Vagina (tissue), 2 donors: ENCODE data around the gene CR1L. TPM values are rescaled to one million over a fixed set of nuclear protein-coding genes. Genes with fewer than 3 reads are reported as not detected.
"Not testable (repeated sequence)": the region's sequence is repeated elsewhere in the genome, so short reads cannot be mapped to it uniquely, and the experiment has no call there.

Experiments used
- DNase-seq, 2 donors: peaks; one replicate each; pipeline ENCODE4 v3.0.0-alpha.2; 2017; ENCODE audit errors: extremely low spot score in 2 of 2
- H3K27ac ChIP-seq: fragments of 200-600 bp; sonication (generic); one replicate; pipeline ENCODE4 v1.5.1; 2019
- H3K27me3 ChIP-seq: fragments of 200-600 bp; sonication (generic); one replicate; pipeline ENCODE4 v1.5.1; 2019
- H3K36me3 ChIP-seq, 2 donors: fragments of 200-600 bp; sonication (generic); one replicate each; pipeline ENCODE4 v1.5.1; 2017 to 2019
- H3K4me1 ChIP-seq: fragments of 200-600 bp; sonication (generic); one replicate; pipeline ENCODE4 v1.5.1; 2019
- H3K4me3 ChIP-seq, 2 donors: fragments of 200-600 bp; sonication (generic); 1 replicate in 1 of 2; 2 replicates in 1 of 2; pipeline ENCODE4 v1.5.1; 2016 to 2019
- H3K9me3 ChIP-seq: fragments of 200-600 bp; sonication (generic); one replicate; pipeline ENCODE4 v1.5.1; 2019
- CTCF ChIP-seq, 3 experiments: fragments of 450-650 bp in 2 of 3; fragments of 200-600 bp in 1 of 3; sonication (generic) in 1 of 3; IDR thresholded peaks; one replicate each; pipeline ENCODE4 v1.5.1; 2017 to 2019; ENCODE audit warnings: antibody characterized with exemption in 3 of 3, mild to moderate bottlenecking in 2 of 3, moderate library complexity in 2 of 3
- POLR2A ChIP-seq, 2 donors: fragments of 450-650 bp; IDR thresholded peaks; one replicate each; pipeline ENCODE4 v1.6.1; 2017; ENCODE audit warnings: antibody characterized with exemption in 2 of 2, mild to moderate bottlenecking in 2 of 2, moderate library complexity in 2 of 2
- POLR2AphosphoS5 ChIP-seq, 2 donors: sonication (generic); formaldehyde crosslinking; IDR thresholded peaks; one replicate each; pipeline ENCODE4 v1.9.0; 2017; ENCODE audit warnings: antibody characterized with exemption in 2 of 2, mild to moderate bottlenecking in 2 of 2, low read depth in 1 of 2; ENCODE audit not compliant: insufficient read depth in 1 of 2
- intact Hi-C: fragments of 100-400 bp; cut with DNase I; formaldehyde crosslinking; loops from one replicate; pipeline ENCODE4 v1.15.1; 2023
- total RNA-seq: library from RNA; depleted of rRNA; stranded (reverse); fragments of >200 nt; gene quantifications from one replicate; pipeline ENCODE4 v1.2.3, GENCODE V29; 2016

CR1L gene
- total RNA-seq, 1 donor from 2014 or later: not detected

GRCh38 chr1:207702317-207702716 is 57.4 kb downstream of the CR1L start:
- no peak for DNase-seq
- no peaks in the 10 kb centered on the region for H3K9me3 ChIP-seq
- no peaks in the 10 kb centered on the region for H3K36me3 ChIP-seq
- H3K27me3 ChIP-seq: no peaks in the 10 kb centered on the region
- H3K4me1 ChIP-seq: no peaks in the 10 kb centered on the region
- H3K4me3 ChIP-seq: no peak overlapping the region
- H3K27ac ChIP-seq: no peak overlapping the region
- intact Hi-C loops: no loop called here
- TF ChIP-seq CTCF (IDR thresholded peaks at IDR 0.05): no peak
- TF ChIP-seq POLR2A (IDR thresholded peaks at IDR 0.05): no peak
- TF ChIP-seq POLR2AphosphoS5 (IDR thresholded peaks at IDR 0.05; ENCODE audit: insufficient read depth in 1 of 2, low read depth in 1 of 2): no peak

- Histone ChIP-seq H3K4me3 (no peak overlapping the region), H3K36me3 (no peaks in the 10 kb centered on the region), H3K27ac (no peak overlapping the region), H3K27me3 (no peaks in the 10 kb centered on the region), H3K4me1 (no peaks in the 10 kb centered on the region), H3K9me3 (no peaks in the 10 kb centered on the region)
- no peak for DNase-seq
- TF ChIP-seq CTCF (IDR thresholded peaks at IDR 0.05) (no peak), POLR2AphosphoS5 (IDR thresholded peaks at IDR 0.05; ENCODE audit: insufficient read depth in 1 of 2, low read depth in 1 of 2) (no peak), POLR2A (IDR thresholded peaks at IDR 0.05) (no peak)
- intact Hi-C loops: no loop called here
Measured at GRCh38 chr1:207703712-207704111, 58.8 kb downstream of the CR1L start.

- H3K27ac ChIP-seq, DNase-seq, H3K27me3 ChIP-seq, intact Hi-C loops, H3K36me3 ChIP-seq, H3K9me3 ChIP-seq, H3K4me1 ChIP-seq, H3K4me3 ChIP-seq: not testable (repeated sequence)
Measured at GRCh38 chr1:207708004-207708403, 63.1 kb downstream of the CR1L start.

- Histone ChIP-seq H3K27ac (no peak overlapping the region), H3K36me3 (no peaks in the 10 kb centered on the region), H3K9me3 (no peaks in the 10 kb centered on the region), H3K4me1 (no peaks in the 10 kb centered on the region), H3K27me3 (no peaks in the 10 kb centered on the region), H3K4me3 (no peak overlapping the region)
- no peak for DNase-seq
- TF ChIP-seq CTCF (IDR thresholded peaks at IDR 0.05) (no peak), POLR2A (IDR thresholded peaks at IDR 0.05) (no peak), POLR2AphosphoS5 (IDR thresholded peaks at IDR 0.05; ENCODE audit: insufficient read depth in 1 of 2, low read depth in 1 of 2) (no peak)
- intact Hi-C loops: no loop called here
Measured at GRCh38 chr1:207711285-207711684, 66.4 kb downstream of the CR1L start.

GRCh38 chr1:207712701-207713100 is 67.8 kb downstream of the CR1L start:
- H3K36me3 ChIP-seq, H3K4me1 ChIP-seq, H3K9me3 ChIP-seq, H3K4me3 ChIP-seq, intact Hi-C loops, H3K27me3 ChIP-seq, H3K27ac ChIP-seq, DNase-seq: not testable (repeated sequence)

- TF ChIP-seq POLR2A (IDR thresholded peaks at IDR 0.05) (no peak), POLR2AphosphoS5 (IDR thresholded peaks at IDR 0.05; ENCODE audit: insufficient read depth in 1 of 2, low read depth in 1 of 2) (no peak), CTCF (IDR thresholded peaks at IDR 0.05) (no peak)
- Histone ChIP-seq H3K27ac (no peak overlapping the region), H3K4me3 (no peak overlapping the region), H3K9me3 (no peaks in the 10 kb centered on the region), H3K4me1 (no peaks in the 10 kb centered on the region), H3K27me3 (no peaks in the 10 kb centered on the region), H3K36me3 (no peaks in the 10 kb centered on the region)
- intact Hi-C loops: no loop called here
- DNase-seq: no peak
Measured at GRCh38 chr1:207713529-207713928, 68.6 kb downstream of the CR1L start.
